Subcutaneous abdominal adipose tissue (tissue), 5 donors: ENCODE results near the gene EYS.
"Not testable (repeated sequence)": the region's sequence is repeated elsewhere in the genome, so short reads cannot be mapped to it uniquely, and the experiment has no call there.

Experiments used
- H3K27ac ChIP-seq: one replicate; pipeline ENCODE4 v1.7.0; 2013; ENCODE audit warnings: low read depth, mild to moderate bottlenecking, inconsistent platforms, low read length, moderate library complexity
- H3K27me3 ChIP-seq, 5 donors: one replicate each; pipeline ENCODE4 v1.7.0; 2013; ENCODE audit warnings: low read length in 5 of 5, inconsistent platforms in 1 of 5; ENCODE audit not compliant: control insufficient read depth in 5 of 5, insufficient read depth in 4 of 5
- H3K36me3 ChIP-seq, 5 donors: one replicate each; pipeline ENCODE4 v1.7.0; 2013; ENCODE audit warnings: low read length in 5 of 5; ENCODE audit not compliant: control insufficient read depth in 5 of 5, insufficient read depth in 5 of 5
- H3K4me1 ChIP-seq, 5 donors: one replicate each; pipeline ENCODE4 v1.7.0; 2013; ENCODE audit warnings: low read length in 5 of 5, mild to moderate bottlenecking in 3 of 5, moderate library complexity in 1 of 5; ENCODE audit not compliant: control insufficient read depth in 5 of 5, insufficient read depth in 5 of 5
- H3K4me3 ChIP-seq, 5 donors: one replicate each; pipeline ENCODE4 v1.7.0; 2013; ENCODE audit warnings: low read length in 5 of 5, low read depth in 1 of 5
- H3K9ac ChIP-seq, 5 donors: one replicate each; pipeline ENCODE4 v1.7.0; 2013; ENCODE audit warnings: low read length in 5 of 5, mild to moderate bottlenecking in 4 of 5, moderate library complexity in 3 of 5
- H3K9me3 ChIP-seq, 5 donors: one replicate each; pipeline ENCODE4 v1.7.0; 2013; ENCODE audit warnings: low read length in 5 of 5; ENCODE audit not compliant: control insufficient read depth in 5 of 5
- donor health status: healthy.
- donor health status: healthy.
- donor health status: healthy.
- donor health status: healthy.
- donor health status: healthy.

EYS gene

DNA sequence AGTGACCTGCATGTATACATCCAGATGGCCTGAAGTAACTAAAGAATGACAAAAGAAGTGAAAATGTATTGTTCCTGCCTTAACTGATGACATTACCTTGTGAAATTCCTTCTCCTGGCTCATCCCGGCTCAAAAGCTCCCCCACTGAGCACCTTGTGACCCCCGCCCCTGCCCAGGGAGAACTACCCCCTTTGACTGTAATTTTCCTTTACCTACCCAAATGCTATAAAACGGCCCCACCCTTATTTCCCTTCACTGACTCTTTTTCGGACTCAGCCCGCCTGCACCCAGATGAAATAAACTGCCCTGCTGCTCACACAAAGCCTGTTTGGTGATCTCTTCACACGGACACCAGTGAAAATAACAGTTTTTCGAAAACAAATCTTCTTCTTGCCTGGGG lies 138.0 kb downstream of the EYS start:
- not testable (repeated sequence) for H3K36me3 ChIP-seq, H3K9ac ChIP-seq, H3K27me3 ChIP-seq, H3K27ac ChIP-seq, H3K9me3 ChIP-seq, H3K4me3 ChIP-seq, H3K4me1 ChIP-seq

DNA sequence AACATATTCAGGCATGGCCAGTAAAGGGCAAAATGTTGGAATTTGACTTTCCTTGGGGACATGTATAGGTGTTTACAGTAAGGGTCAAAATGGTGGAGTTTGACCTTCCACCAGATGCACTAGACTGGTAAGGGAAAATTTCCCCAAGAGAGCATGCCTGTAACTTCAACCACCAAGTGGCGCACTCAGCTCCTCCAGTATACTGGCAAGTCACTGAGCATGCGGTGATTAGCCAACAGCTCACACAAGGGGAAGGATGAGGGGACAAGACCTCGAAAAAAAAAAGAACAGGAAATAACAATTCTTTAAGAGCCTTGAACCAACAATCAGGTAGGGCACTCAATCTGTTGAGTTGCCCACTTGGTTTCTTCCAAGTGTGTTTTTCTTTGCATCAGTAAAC lies 140.9 kb downstream of the EYS start:
- Histone ChIP-seq H3K4me1 (no peaks in the 10 kb centered on the region), H3K27ac (no peak overlapping the region), H3K36me3 (no peaks in the 10 kb centered on the region), H3K4me3 (no peak overlapping the region), H3K9ac (no peak overlapping the region), H3K27me3 (no peaks in the 10 kb centered on the region), H3K9me3 (no peaks in the 10 kb centered on the region)

DNA sequence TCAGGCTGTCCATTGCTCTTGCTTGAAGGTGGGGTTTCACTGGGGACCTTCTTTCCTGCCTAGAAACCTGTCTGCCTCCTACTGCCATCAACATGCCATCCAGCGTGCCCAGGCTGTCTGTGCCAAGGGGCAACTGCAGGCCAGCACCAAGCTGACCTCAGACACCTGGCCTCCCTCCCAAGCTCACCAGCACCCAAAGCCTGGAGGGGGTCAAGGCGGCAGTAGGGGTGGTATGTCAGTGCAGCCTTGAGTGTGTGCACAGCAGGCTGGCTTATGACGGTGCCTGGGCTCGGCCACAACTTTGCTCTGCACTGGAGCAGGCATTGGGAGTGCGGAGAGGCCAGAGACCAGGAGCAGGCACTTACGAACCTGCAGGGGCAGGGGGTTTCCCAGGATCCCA lies 149.0 kb downstream of the EYS start:
- Histone ChIP-seq H3K9ac (no peak overlapping the region), H3K4me3 (no peak overlapping the region), H3K27me3 (no peaks in the 10 kb centered on the region), H3K27ac (no peak overlapping the region), H3K4me1 (no peaks in the 10 kb centered on the region), H3K36me3 (no peaks in the 10 kb centered on the region), H3K9me3 (peaks cover 0 to 6% (median 3%) of the 10 kb centered on the region in 5 donors)

DNA sequence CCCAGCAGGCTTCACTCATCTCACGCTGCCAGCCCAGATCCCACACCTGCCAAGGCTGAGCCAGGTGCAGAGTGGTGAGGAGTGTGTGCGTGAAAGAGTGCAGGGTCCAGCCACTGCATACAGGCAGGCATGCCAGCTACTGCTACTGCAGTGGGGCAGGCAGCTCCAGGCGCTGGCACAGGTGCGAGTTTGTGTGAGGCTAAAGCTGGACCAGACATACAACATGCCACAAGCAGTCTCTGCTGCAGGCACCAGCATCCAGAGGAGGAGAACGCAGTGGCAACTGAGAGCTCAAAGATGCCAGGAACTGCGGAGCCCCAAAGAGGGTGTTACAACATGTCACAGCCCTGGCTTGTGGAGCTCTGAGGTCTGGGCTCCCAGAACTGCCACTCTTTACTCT lies 149.8 kb downstream of the EYS start:
- Histone ChIP-seq H3K36me3 (no peaks in the 10 kb centered on the region), H3K9ac (no peak overlapping the region), H3K4me1 (no peaks in the 10 kb centered on the region), H3K27ac (no peak overlapping the region), H3K4me3 (no peak overlapping the region), H3K27me3 (no peaks in the 10 kb centered on the region), H3K9me3 (peaks cover 0 to 6% (median 3%) of the 10 kb centered on the region in 5 donors)

DNA sequence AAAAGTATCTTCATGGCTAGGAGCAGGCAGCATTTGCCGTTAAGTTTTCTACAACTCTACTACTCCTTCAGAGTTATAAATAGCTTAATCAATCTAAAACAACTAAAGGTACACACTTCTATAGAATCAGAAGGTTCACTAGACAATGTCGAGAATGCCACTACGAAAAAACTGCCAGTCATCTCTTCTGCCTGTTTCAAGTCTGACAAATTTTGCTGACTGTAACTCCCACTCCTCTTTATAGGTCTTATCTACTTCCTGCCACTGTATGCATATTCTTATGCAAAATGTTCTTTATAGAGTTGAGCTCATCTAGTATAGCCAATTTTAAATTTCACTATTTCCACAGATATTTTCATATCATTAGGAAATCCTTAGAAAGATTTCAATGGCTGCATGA lies 160.1 kb downstream of the EYS start:
- no peak overlapping the region for H3K4me3 ChIP-seq
- H3K9me3 ChIP-seq = no peaks in the 10 kb centered on the region
- no peaks in the 10 kb centered on the region for H3K36me3 ChIP-seq
- no peak overlapping the region for H3K9ac ChIP-seq
- H3K27ac ChIP-seq = no peak overlapping the region
- no peaks in the 10 kb centered on the region for H3K4me1 ChIP-seq
- H3K27me3 ChIP-seq = no peaks in the 10 kb centered on the region

DNA sequence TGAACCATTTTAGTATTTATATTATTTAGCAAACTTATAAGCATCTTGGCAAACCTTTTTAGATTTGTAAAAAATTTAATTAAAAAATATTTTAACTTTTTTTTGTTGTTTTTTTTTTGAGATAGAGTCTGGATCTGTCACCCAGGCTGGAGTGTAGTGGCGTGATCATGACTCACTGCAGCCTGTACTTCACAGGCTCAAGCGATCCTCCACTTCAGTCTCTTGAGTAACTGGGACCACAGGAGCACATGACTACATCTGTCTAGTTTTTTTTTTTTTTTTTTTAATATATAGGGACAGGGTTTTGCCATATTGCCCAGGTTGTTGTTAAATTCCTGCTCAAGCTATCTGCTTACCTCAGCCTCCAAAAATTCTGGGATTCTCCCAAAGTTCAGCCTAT lies 161.1 kb downstream of the EYS start:
- Histone ChIP-seq H3K9me3 (no peaks in the 10 kb centered on the region), H3K9ac (no peak overlapping the region), H3K4me3 (no peak overlapping the region), H3K27ac (no peak overlapping the region), H3K36me3 (no peaks in the 10 kb centered on the region), H3K27me3 (no peaks in the 10 kb centered on the region), H3K4me1 (no peaks in the 10 kb centered on the region)

DNA sequence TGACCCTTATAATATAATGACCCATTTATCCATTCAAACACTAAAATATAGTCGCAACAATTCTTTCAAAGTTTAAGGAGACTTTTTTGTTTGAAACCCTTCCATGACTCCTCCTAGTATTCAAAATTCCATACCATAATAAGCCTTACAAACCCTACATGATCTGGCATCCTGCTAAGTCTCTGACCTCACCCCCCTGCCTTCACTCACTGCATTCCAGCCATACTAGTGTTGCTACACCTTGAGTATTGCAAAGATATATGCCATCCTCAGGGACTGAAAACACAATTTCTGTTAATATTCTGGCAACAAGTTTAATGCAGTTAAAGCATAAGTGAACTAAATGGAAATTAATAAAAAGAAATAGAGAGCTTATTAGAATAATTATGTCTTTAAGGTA lies 168.4 kb downstream of the EYS start:
- no peak overlapping the region for H3K9ac ChIP-seq
- no peaks in the 10 kb centered on the region for H3K9me3 ChIP-seq
- H3K4me3 ChIP-seq = no peak overlapping the region
- no peaks in the 10 kb centered on the region for H3K27me3 ChIP-seq
- no peaks in the 10 kb centered on the region for H3K4me1 ChIP-seq
- H3K27ac ChIP-seq = no peak overlapping the region
- no peaks in the 10 kb centered on the region for H3K36me3 ChIP-seq

DNA sequence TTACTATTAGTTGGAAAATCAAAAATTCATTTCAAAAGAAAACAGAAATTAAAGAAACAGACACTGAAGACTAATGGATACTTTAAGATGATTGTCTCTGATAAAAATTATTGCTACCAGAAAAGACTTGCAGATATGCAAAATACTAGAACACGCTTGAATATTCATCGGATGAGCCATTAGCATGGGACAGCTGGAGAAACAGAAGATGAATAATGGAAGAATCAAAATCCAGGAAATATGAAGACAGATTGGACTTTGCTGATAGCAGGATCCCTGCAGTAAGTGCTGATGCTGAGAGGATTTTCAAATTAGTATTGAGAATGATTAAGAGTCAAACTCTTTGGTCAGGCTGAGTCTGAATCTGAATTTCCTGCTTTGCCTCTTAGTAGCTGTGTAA lies 169.4 kb downstream of the EYS start:
- Histone ChIP-seq H3K9me3 (no peaks in the 10 kb centered on the region), H3K36me3 (no peaks in the 10 kb centered on the region), H3K27ac (no peak overlapping the region), H3K9ac (no peak overlapping the region), H3K4me3 (no peak overlapping the region), H3K4me1 (no peaks in the 10 kb centered on the region), H3K27me3 (no peaks in the 10 kb centered on the region)

DNA sequence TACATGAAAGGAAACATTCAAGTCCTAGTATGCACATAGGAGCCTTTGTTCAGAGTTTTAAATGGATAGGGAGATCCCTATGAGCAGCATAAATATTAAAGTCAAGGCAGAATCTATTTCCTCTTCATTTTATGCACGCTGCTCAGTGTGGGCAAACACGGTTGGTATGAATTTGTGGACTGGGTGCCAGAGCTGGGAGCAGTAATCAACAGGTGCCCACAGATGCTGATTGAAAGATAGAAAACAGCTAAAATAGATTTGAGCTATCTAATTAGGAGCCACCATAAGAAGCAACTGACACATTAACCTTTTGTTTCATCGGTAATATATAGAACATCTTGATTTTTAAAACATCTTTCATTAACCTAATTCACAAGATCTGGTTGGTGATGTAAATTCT lies 175.5 kb downstream of the EYS start:
- no peak overlapping the region for H3K27ac ChIP-seq
- H3K9ac ChIP-seq = no peak overlapping the region
- no peaks in the 10 kb centered on the region for H3K4me1 ChIP-seq
- H3K4me3 ChIP-seq = no peak overlapping the region
- no peaks in the 10 kb centered on the region for H3K36me3 ChIP-seq
- no peaks in the 10 kb centered on the region for H3K9me3 ChIP-seq
- H3K27me3 ChIP-seq = no peaks in the 10 kb centered on the region

DNA sequence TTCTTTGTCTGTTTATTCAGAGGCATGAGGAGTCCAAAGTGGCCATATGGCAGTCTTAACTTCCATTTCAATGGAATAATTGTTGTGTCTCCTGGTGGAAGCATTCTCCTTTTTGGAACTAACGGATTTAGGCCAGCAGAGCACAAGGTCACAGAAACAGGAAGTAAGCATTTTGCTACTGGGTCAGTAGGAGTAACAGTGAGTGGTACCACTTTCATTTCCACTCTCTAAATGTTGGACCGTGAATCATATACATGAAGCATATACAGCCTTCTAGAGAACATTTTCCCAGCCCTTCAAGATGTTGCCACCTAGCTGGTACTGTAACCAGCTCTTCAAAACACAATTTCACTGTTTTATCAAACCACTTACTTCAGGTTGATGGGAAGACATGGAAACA lies 182.8 kb downstream of the EYS start:
- Histone ChIP-seq H3K36me3 (no peaks in the 10 kb centered on the region), H3K4me3 (no peak overlapping the region), H3K4me1 (no peaks in the 10 kb centered on the region), H3K9ac (no peak overlapping the region), H3K27ac (no peak overlapping the region), H3K27me3 (no peaks in the 10 kb centered on the region), H3K9me3 (no peaks in the 10 kb centered on the region)

DNA sequence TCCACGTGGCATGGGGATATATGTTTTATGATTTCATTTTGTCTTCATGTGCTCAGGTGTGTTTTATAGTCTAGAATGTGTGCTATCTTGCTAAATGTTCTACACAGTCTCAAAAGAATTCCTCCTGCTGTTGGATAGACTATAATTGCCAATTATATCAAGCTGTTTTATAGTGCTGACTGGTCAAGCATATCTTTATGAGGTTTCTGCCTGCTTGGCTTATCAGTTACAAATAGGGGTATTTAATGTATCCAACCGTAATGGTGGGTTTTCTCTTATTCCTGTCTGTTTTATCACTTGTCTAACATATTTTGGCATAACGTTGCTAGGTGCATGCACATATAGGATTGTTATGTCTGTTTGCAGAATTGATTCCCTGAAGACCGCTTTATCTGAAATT lies 201.3 kb downstream of the EYS start:
- Histone ChIP-seq H3K9ac (no peak overlapping the region), H3K4me3 (no peak overlapping the region), H3K4me1 (no peaks in the 10 kb centered on the region), H3K27me3 (no peaks in the 10 kb centered on the region), H3K27ac (no peak overlapping the region), H3K9me3 (peaks cover 0 to 3% (median 0%) of the 10 kb centered on the region in 5 donors), H3K36me3 (no peaks in the 10 kb centered on the region)
